Peyer's patch (tissue), 4 donors: ENCODE data around the gene ACSS1.

Source experiments
- CTCF ChIP-seq, 6 experiments: fragments of 450-650 bp in 4 of 6; fragments of 200-600 bp in 2 of 6; sonication (generic) in 1 of 6; IDR thresholded peaks; one replicate each; pipeline ENCODE4 v1.5.1; 2017 to 2019; ENCODE audit warnings: antibody characterized with exemption in 6 of 6, mild to moderate bottlenecking in 3 of 6, moderate library complexity in 1 of 6
- POLR2A ChIP-seq, 2 donors: fragments of 450-650 bp; IDR thresholded peaks; one replicate each; pipeline ENCODE4 v1.5.1; 2017; ENCODE audit warnings: antibody characterized with exemption in 2 of 2, mild to moderate bottlenecking in 2 of 2, moderate library complexity in 2 of 2

DNA sequence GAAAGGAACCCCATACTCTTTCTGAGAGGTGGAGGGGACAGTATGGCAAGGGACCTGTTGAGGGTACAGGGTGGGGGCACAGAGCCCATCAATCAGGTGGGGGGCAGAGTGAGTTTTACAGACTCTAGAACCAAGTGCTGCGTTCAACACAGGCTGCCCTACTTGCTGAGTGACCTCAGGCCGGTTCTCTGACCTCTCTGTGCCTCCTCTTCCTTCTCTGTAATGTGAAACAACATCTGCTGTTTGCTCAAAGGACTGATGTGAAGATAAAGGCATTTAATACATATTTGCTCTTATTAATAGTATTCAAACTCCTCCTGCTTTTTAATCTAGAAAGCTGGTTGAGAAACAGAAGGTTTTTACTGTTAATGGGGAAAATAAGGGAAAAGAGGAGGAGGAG lies 39.5 kb downstream of the ACSS1 start:
- TF ChIP-seq CTCF (IDR thresholded peaks at IDR 0.05) (no peak), POLR2A (IDR thresholded peaks at IDR 0.05) (no peak)
